Measurements from ENCODE around the gene CCDC12. TPM values are rescaled to one million over a fixed set of nuclear protein-coding genes. Genes with fewer than 3 reads are reported as not detected.

CCDC12 gene
- total and polyA plus RNA-seq, 8 donors = 34.7 to 57.9 (median 46.1) TPM

- intact Hi-C loops (cut with DNase I) = loop anchor here in 1 of 2 donors (5.0 kb wide), 1 partner anchor 70 kb away; no protein-coding TSS in a partner anchor
- Histone ChIP-seq H3K4me3 (no peak overlapping the region), H3K27me3 (no peaks in the 10 kb centered on the region), H3K9me3 (no peaks in the 10 kb centered on the region), H3K4me1 (peaks cover 40 to 78% of the 10 kb centered on the region in 2 donors), H3K27ac (peak overlapping the region; percentile 40 to 84), H3K36me3 (peaks cover 0 to 43% of the 10 kb centered on the region in 2 donors)
- TF ChIP-seq CTCF (IDR thresholded peaks at IDR 0.05) = no peak
- ATAC-seq (no peak), DNase-seq (peak in 2 of 4 donors; percentile 52 to 81)
These were observed 49.5 kb downstream of the CCDC12 start for GRCh38 chr3:46926871-46927717.

GRCh38 chr3:46926447-46926846 is 50.1 kb downstream of the CCDC12 start:
- intact Hi-C loops (cut with DNase I) = loop anchor here in 1 of 2 donors (5.0 kb wide), 1 partner anchor 71 kb away; no protein-coding TSS in a partner anchor
- Histone ChIP-seq H3K9me3 (no peaks in the 10 kb centered on the region), H3K27ac (peak overlapping the region; percentile 40 to 84), H3K4me1 (peaks cover 34 to 72% of the 10 kb centered on the region in 2 donors), H3K4me3 (no peak overlapping the region), H3K27me3 (no peaks in the 10 kb centered on the region), H3K36me3 (peaks cover 0 to 49% of the 10 kb centered on the region in 2 donors)
- no peak for TF ChIP-seq CTCF (IDR thresholded peaks at IDR 0.05)
- ATAC-seq (no peak), DNase-seq (peak in 1 of 4 donors; percentile 29)

- ATAC-seq (peak; percentile 68), DNase-seq (peak in 2 of 4 donors; percentile 86 to 87)
- Histone ChIP-seq H3K27me3 (no peaks in the 10 kb centered on the region), H3K36me3 (peaks cover 0 to 53% of the 10 kb centered on the region in 2 donors), H3K4me1 (peaks cover 30 to 68% of the 10 kb centered on the region in 2 donors), H3K27ac (peak overlapping the region; percentile 53 to 84), H3K4me3 (no peak overlapping the region), H3K9me3 (no peaks in the 10 kb centered on the region)
- TF ChIP-seq CTCF (IDR thresholded peaks at IDR 0.05) = no peak
- intact Hi-C loops (cut with DNase I) = loop anchor here in 1 of 2 donors (5.0 kb wide), 1 partner anchor 71 kb away; no protein-coding TSS in a partner anchor
These were observed 50.5 kb downstream of the CCDC12 start for GRCh38 chr3:46926039-46926438.

GRCh38 chr3:46925585-46925934 is 51.0 kb downstream of the CCDC12 start:
- intact Hi-C loops (cut with DNase I) = loop anchor here in 1 of 2 donors (5.0 kb wide), 1 partner anchor 72 kb away; no protein-coding TSS in a partner anchor
- H3K27ac ChIP-seq = peak overlapping the region; percentile 53 to 84

More at GRCh38 chr3:46925585-46925934, 51.0 kb downstream of the CCDC12 start:
- H3K9me3 ChIP-seq = no peaks in the 10 kb centered on the region
- ATAC-seq = peak; percentile 4
- H3K27me3 ChIP-seq = no peaks in the 10 kb centered on the region
- no peak overlapping the region for H3K4me3 ChIP-seq
- DNase-seq = peak in 1 of 4 donors; percentile 36
- no peak for TF ChIP-seq CTCF (IDR thresholded peaks at IDR 0.05)
- H3K36me3 ChIP-seq = peaks cover 0 to 58% of the 10 kb centered on the region in 2 donors
- peaks cover 25 to 63% of the 10 kb centered on the region in 2 donors for H3K4me1 ChIP-seq
